Breast epithelium (tissue), 3 donors: ENCODE measurements around the gene TMEM35A.

Experiments used
- CTCF ChIP-seq, 3 donors: fragments of 450-650 bp; IDR thresholded peaks; one replicate each; pipeline ENCODE4 v1.5.1; 2016 to 2017; ENCODE audit warnings: antibody characterized with exemption in 3 of 3, mild to moderate bottlenecking in 3 of 3, moderate library complexity in 3 of 3
- POLR2A ChIP-seq: fragments of 450-650 bp; IDR thresholded peaks from one replicate; pipeline ENCODE4 v1.6.1; 2016; ENCODE audit warnings: antibody characterized with exemption, mild to moderate bottlenecking, moderate library complexity
- POLR2AphosphoS5 ChIP-seq, 3 donors: sonication (generic); formaldehyde crosslinking; IDR thresholded peaks; one replicate each; pipeline ENCODE4 v1.6.1; 2017; ENCODE audit warnings: antibody characterized with exemption in 3 of 3

GRCh38 chrX:101040197-101040596 is 38.5 kb upstream of the TMEM35A start:
- TF ChIP-seq POLR2A, result no peak
- no peak for TF ChIP-seq CTCF (IDR thresholded peaks at IDR 0.05)
- no peak for TF ChIP-seq POLR2AphosphoS5 (IDR thresholded peaks at IDR 0.05)
